Kidney (tissue), 14 donors: ENCODE data around the gene KCNN3. TPM values are rescaled to one million over a fixed set of nuclear protein-coding genes. Genes with fewer than 3 reads are reported as not detected.

ENCODE experiments used
- DNase-seq, 5 donors: peaks; one replicate each; pipeline ENCODE4 v3.0.0-alpha.2; 2013 to 2020
- FAIRE-seq: peaks from 2 replicates; lab custom pipeline; 2012; peaks lifted over from hg19 to GRCh38; lab: Jason Lieb, UNC
- H3K27ac ChIP-seq, 2 donors: one replicate each; pipeline ENCODE4 v1.7.0; 2013; ENCODE audit warnings: low read depth in 2 of 2, low read length in 2 of 2, inconsistent platforms in 1 of 2
- H3K27me3 ChIP-seq: one replicate; pipeline ENCODE4 v1.7.1; 2013; ENCODE audit warnings: low read length, inconsistent platforms; ENCODE audit not compliant: control insufficient read depth, insufficient read depth
- H3K36me3 ChIP-seq, 3 donors: one replicate each; pipeline versions ENCODE4 v1.7.0 to v1.7.1; 2013; ENCODE audit warnings: low read length in 3 of 3, control low read depth in 1 of 3, inconsistent platforms in 1 of 3; ENCODE audit not compliant: insufficient read depth in 3 of 3, control insufficient read depth in 2 of 3
- H3K4me1 ChIP-seq, 3 donors: one replicate each; pipeline versions ENCODE4 v1.7.0 to v1.7.1; 2013; ENCODE audit warnings: low read length in 3 of 3, inconsistent platforms in 1 of 3, low read depth in 1 of 3; ENCODE audit not compliant: control insufficient read depth in 2 of 3, insufficient read depth in 2 of 3
- H3K4me3 ChIP-seq, 3 donors: one replicate each; pipeline versions ENCODE4 v1.7.0 to v1.8.1; 2013; ENCODE audit warnings: low read length in 3 of 3, control low read depth in 1 of 3, inconsistent platforms in 1 of 3
- H3K9ac ChIP-seq, 3 donors: one replicate each; pipeline versions ENCODE4 v1.7.0 to v1.7.1; 2013; ENCODE audit warnings: low read length in 3 of 3, control low read depth in 1 of 3, inconsistent platforms in 1 of 3
- H3K9me3 ChIP-seq, 3 donors: one replicate each; pipeline versions ENCODE4 v1.7.0 to v1.7.1; 2013; ENCODE audit warnings: low read length in 3 of 3, control low read depth in 1 of 3, inconsistent platforms in 1 of 3; ENCODE audit not compliant: control insufficient read depth in 2 of 3, insufficient read depth in 1 of 3
- CTCF ChIP-seq: IDR thresholded peaks from 3 replicates; pipeline ENCODE4 v1.5.1; 2012; ENCODE audit warnings: mild to moderate bottlenecking, moderate library complexity, borderline replicate concordance; ENCODE audit not compliant: insufficient read depth; ENCODE audit errors: extremely low read depth
- intact Hi-C: fragments of 100-400 bp; cut with DNase I; formaldehyde crosslinking; loops from one replicate; pipeline ENCODE4 v1.11.1; 2022
- polyA plus RNA-seq: library from polyadenylated mRNA; stranded (reverse); fragments of 350-450 nt; fragmentation: Illumina TruSeq; extraction: RNeasy Lipid Tissue Mini Kit (QIAGEN cat#74804); gene quantifications from one replicate; pipeline ENCODE4 v1.2.3, GENCODE V29; 2014; ENCODE audit warnings: low read depth, low replicate concordance; ENCODE audit not compliant: insufficient read depth
- total RNA-seq: library from RNA; stranded (reverse); fragmentation: NEBNext Ultra II Directional; extraction: Animal tissue kit (Norgen Biotek cat#: 25700); gene quantifications from one replicate; pipeline ENCODE4 v1.2.1, GENCODE V29; 2021
- donor health status: control.
- donor health status: control.
- donor health status: control.
- donor health status: control.
- donor health status: control.
- donor health status: DM: yes; HTN: yes; CAD: no.
- donor health status: Normal renal cell carcinoma (clear cell type).

KCNN3 gene
- total and polyA plus RNA-seq, 2 donors from 2014 or later, result 2.6 to 5.6 TPM

GRCh38 chr1:154810571-154810970 lies 59.5 kb downstream of the KCNN3 start:
- DNase-seq (no peak), FAIRE-seq (no peak)
- TF ChIP-seq CTCF, result no peak
- H3K9ac ChIP-seq, result no peak overlapping the region
- H3K9me3 ChIP-seq, result no peaks in the 10 kb centered on the region
- H3K4me3 ChIP-seq, result no peak overlapping the region
- H3K4me1 ChIP-seq, result peaks cover 0 to 29% (median 14%) of the 10 kb centered on the region in 3 donors
- H3K36me3 ChIP-seq, result no peaks in the 10 kb centered on the region
- intact Hi-C loops, result no loop called here
- no peaks in the 10 kb centered on the region for H3K27me3 ChIP-seq
- H3K27ac ChIP-seq, result no peak overlapping the region

- Histone ChIP-seq H3K27ac (no peak overlapping the region), H3K4me1 (peaks cover 0 to 29% (median 14%) of the 10 kb centered on the region in 3 donors), H3K27me3 (no peaks in the 10 kb centered on the region), H3K9me3 (no peaks in the 10 kb centered on the region), H3K9ac (no peak overlapping the region), H3K36me3 (no peaks in the 10 kb centered on the region), H3K4me3 (no peak overlapping the region)
- no peak for TF ChIP-seq CTCF
- FAIRE-seq, result no peak
- intact Hi-C loops, result no loop called here
- DNase-seq, result no peak
Measured at GRCh38 chr1:154809436-154810413, 60.4 kb downstream of the KCNN3 start.

- H3K9me3 ChIP-seq, result no peaks in the 10 kb centered on the region
- H3K27me3 ChIP-seq, result no peaks in the 10 kb centered on the region
- no peaks in the 10 kb centered on the region for H3K36me3 ChIP-seq
- H3K9ac ChIP-seq, result no peak overlapping the region
- no peak overlapping the region for H3K4me3 ChIP-seq
- DNase-seq, result peak in 4 of 5 donors; percentile 70 to 75 (median 73)
- TF ChIP-seq CTCF, result no peak
- intact Hi-C loops, result no loop called here
- FAIRE-seq, result no peak
- no peak overlapping the region for H3K27ac ChIP-seq
- peaks cover 0 to 28% (median 14%) of the 10 kb centered on the region in 3 donors for H3K4me1 ChIP-seq
Measured at GRCh38 chr1:154808909-154809262, 61.2 kb downstream of the KCNN3 start.
